IMR-90 (cell line): ENCODE measurements around the gene PPFIA1. TPM values are rescaled to one million over a fixed set of nuclear protein-coding genes. Genes with fewer than 3 reads are reported as not detected.

ENCODE experiments used
- ATAC-seq: fragments of 200-7000 bp; cut with Tn5 transposase; 2 replicates; pipeline ENCODE4 v1.9.1; 2020; ENCODE audit warnings: low read depth, mild to moderate bottlenecking, moderate library complexity
- BruUV-seq: library from RNA; stranded (reverse); fragments of 400-500 nt; replicated peaks from 2 replicates; lab custom pipeline; 2021; lab: Mats Ljungman, UMichigan
- CTCF ChIA-PET: fragments of 300-600 bp; formaldehyde crosslinking; extraction: SDS; loops from one replicate; lab custom pipeline; 2021; ENCODE audit warnings: antibody characterized with exemption; lab: Yijun Ruan, JAX
- POLR2A ChIA-PET: fragments of 300-600 bp; sonication (Branson Sonifier 250); formaldehyde crosslinking; loops from one replicate; lab custom pipeline; 2022; ENCODE audit warnings: antibody characterized with exemption; ENCODE audit not compliant: unreplicated experiment; lab: Charles Lee
- DNase-seq: peaks from one replicate; pipeline ENCODE4 v3.0.0; 2013
- H2AFZ ChIP-seq: replicated peaks from 2 replicates; pipeline ENCODE3; 2013; ENCODE audit warnings: low read length, mild to moderate bottlenecking; ENCODE audit not compliant: poor library complexity
- H2AK5ac ChIP-seq: 2 replicates; pipeline ENCODE4 v1.6.1; 2013; ENCODE audit warnings: low read depth, low read length, inconsistent platforms
- H2AK9ac ChIP-seq: replicated peaks from 2 replicates; pipeline ENCODE3; 2013; ENCODE audit warnings: mild to moderate bottlenecking, low read depth, low read length, moderate library complexity; ENCODE audit not compliant: poor library complexity
- H2BK120ac ChIP-seq: 2 replicates; pipeline ENCODE4 v1.6.1; 2013; ENCODE audit warnings: low read depth, low read length, inconsistent platforms
- H2BK15ac ChIP-seq: 3 replicates; pipeline ENCODE4 v1.6.1; 2013; ENCODE audit warnings: low read depth, low read length, inconsistent platforms
- H2BK20ac ChIP-seq: 2 replicates; pipeline ENCODE4 v1.6.1; 2013; ENCODE audit warnings: low read depth, mild to moderate bottlenecking, inconsistent platforms, low read length, moderate library complexity
- H2BK5ac ChIP-seq: 2 replicates; pipeline ENCODE4 v1.6.1; 2013; ENCODE audit warnings: mild to moderate bottlenecking, low read depth, low read length, inconsistent platforms; ENCODE audit not compliant: poor library complexity, severe bottlenecking
- H3K14ac ChIP-seq: replicated peaks from 2 replicates; pipeline ENCODE4 v1.6.1; 2013; ENCODE audit warnings: low read depth, low read length, inconsistent platforms
- H3K18ac ChIP-seq: 2 replicates; pipeline ENCODE4 v1.6.1; 2013; ENCODE audit warnings: low read depth, low read length, control low read depth
- H3K23ac ChIP-seq: 2 replicates; pipeline ENCODE4 v1.6.1; 2013; ENCODE audit warnings: low read depth, low read length, inconsistent platforms
- H3K27ac ChIP-seq: 2 replicates; pipeline ENCODE4 v1.5.1; 2013; ENCODE audit warnings: mild to moderate bottlenecking, control low read depth, low read length; ENCODE audit not compliant: insufficient read depth
- H3K27me3 ChIP-seq: 2 replicates; pipeline ENCODE4 v1.6.1; 2013; ENCODE audit warnings: low read length; ENCODE audit not compliant: control insufficient read depth, insufficient read depth
- H3K36me3 ChIP-seq: 2 replicates; pipeline ENCODE4 v1.6.1; 2013; ENCODE audit warnings: low read length, mixed read lengths; ENCODE audit not compliant: control insufficient read depth, insufficient read depth
- H3K4ac ChIP-seq: 2 replicates; pipeline ENCODE4 v1.6.1; 2013; ENCODE audit warnings: low read depth, low read length, inconsistent platforms
- H3K4me1 ChIP-seq: 2 replicates; pipeline ENCODE4 v1.6.1; 2013; ENCODE audit warnings: low read length, mixed read lengths; ENCODE audit not compliant: control insufficient read depth, insufficient read depth
- H3K4me2 ChIP-seq: 2 replicates; pipeline ENCODE4 v1.6.1; 2013; ENCODE audit warnings: low read depth, mild to moderate bottlenecking, control low read depth, low read length, moderate library complexity
- H3K4me3 ChIP-seq: 2 replicates; pipeline ENCODE4 v1.5.1; 2013; ENCODE audit warnings: low read depth, mild to moderate bottlenecking, control low read depth, low read length, moderate library complexity; ENCODE audit not compliant: insufficient read depth
- H3K56ac ChIP-seq: 2 replicates; pipeline ENCODE4 v1.6.1; 2013; ENCODE audit warnings: low read length, inconsistent platforms; ENCODE audit not compliant: insufficient read depth; ENCODE audit errors: extremely low read depth
- H3K79me1 ChIP-seq, 2 experiments: 2 replicates each; pipeline ENCODE4 v1.6.1; 2013; ENCODE audit warnings: low read length in 2 of 2, inconsistent platforms in 1 of 2, low read depth in 1 of 2
- H3K9ac ChIP-seq: 2 replicates; pipeline ENCODE4 v1.6.1; 2013; ENCODE audit warnings: low read depth, low read length, control low read depth
- H3K9me1 ChIP-seq: 2 replicates; pipeline ENCODE4 v1.6.1; 2013; ENCODE audit warnings: low read length, inconsistent platforms; ENCODE audit not compliant: insufficient read depth
- H3K9me3 ChIP-seq: 2 replicates; pipeline ENCODE4 v1.6.1; 2013; ENCODE audit warnings: low read length; ENCODE audit not compliant: control insufficient read depth, insufficient read depth
- H4K20me1 ChIP-seq: 2 replicates; pipeline ENCODE4 v1.6.1; 2013; ENCODE audit warnings: low read length, inconsistent platforms; ENCODE audit not compliant: insufficient read depth
- H4K5ac ChIP-seq: 2 replicates; pipeline ENCODE4 v1.6.1; 2013; ENCODE audit warnings: mild to moderate bottlenecking, low read depth, low read length, control low read depth
- H4K8ac ChIP-seq, 2 experiments: 2 replicates each; pipeline ENCODE4 v1.6.1; 2013; ENCODE audit warnings: low read depth in 2 of 2, low read length in 2 of 2, control low read depth in 1 of 2, inconsistent platforms in 1 of 2
- H4K91ac ChIP-seq: 2 replicates; pipeline ENCODE4 v1.6.1; 2013; ENCODE audit warnings: low read depth, low read length, inconsistent platforms; ENCODE audit not compliant: insufficient read depth
- CTCF ChIP-seq: conservative IDR thresholded peaks from 2 replicates; pipeline ENCODE4 v1.5.1; 2012; ENCODE audit warnings: mild to moderate bottlenecking, low read depth, low read length, improper control_type of control experiment
- MAFK ChIP-seq: IDR thresholded peaks from 2 replicates; pipeline ENCODE4 v1.6.1; 2012; ENCODE audit warnings: low read depth, low read length, improper control_type of control experiment
- NFE2L2 ChIP-seq: fragments of 150-350 bp; IDR thresholded peaks from 2 replicates; pipeline ENCODE4 v1.6.1; 2016; ENCODE audit warnings: low read depth, mild to moderate bottlenecking, low read length
- RCOR1 ChIP-seq: IDR thresholded peaks from 2 replicates; pipeline ENCODE4 v1.6.1; 2012; ENCODE audit warnings: mild to moderate bottlenecking, low read length, improper control_type of control experiment; ENCODE audit not compliant: insufficient replicate concordance
- RFX5 ChIP-seq: IDR thresholded peaks from 2 replicates; pipeline ENCODE4 v1.8.0; 2012; ENCODE audit warnings: low read depth, mild to moderate bottlenecking, low read length, moderate library complexity
- WGBS, 2 experiments: methylation state at CpG; one replicate each; pipeline versions ENCODE4 v1.1.5 to v1.1.7; 2013; ENCODE audit warnings: missing lambda C conversion rate in 2 of 2; ENCODE audit not compliant: insufficient read length in 1 of 2; ENCODE audit errors: extremely low coverage in 2 of 2; 5-methylcytosine and 5-hydroxymethylcytosine counted together
- dilution Hi-C: fragments of 300-500 bp; cut with HindIII; formaldehyde crosslinking; loops from one replicate; pipeline ENCODE4 v1.14.3; 2018; ENCODE audit warnings: low sequenced_read_pairs; ENCODE audit not compliant: unreplicated experiment
- in situ Hi-C: fragments of 300-500 bp; cut with MboI; formaldehyde crosslinking; loops from 3 replicates; pipeline ENCODE4 v1.14.3; 2019; ENCODE audit warnings: low sequenced_read_pairs, inconsistent platforms, mixed read lengths
- intact Hi-C: fragments of 100-400 bp; cut with micrococcal nuclease; formaldehyde crosslinking; loops from 2 replicates; pipeline ENCODE4 v1.10.0; 2022
- polyA plus RNA-seq, 3 experiments: library from polyadenylated mRNA; depleted of rRNA; stranded (reverse); fragments of >200 nt; gene quantifications; 2 replicates each; pipeline ENCODE4 v1.2.3, GENCODE V29; 2012; ENCODE audit warnings: low replicate concordance in 1 of 3
- total RNA-seq: library from RNA; depleted of rRNA; stranded (reverse); fragments of >200 nt; gene quantifications from 2 replicates; pipeline ENCODE4 v1.2.3, GENCODE V29; 2012

Gene PPFIA1
- total and polyA plus RNA-seq, 2 of the 4 experiments (the other 2 are of a cell fraction), result 25.6 to 37.2 TPM

GRCh38 chr11:70270877-70271648 lies 573 bp downstream of the PPFIA1 start (continued):
- TF ChIP-seq RCOR1 (no peak), RFX5 (no peak), NFE2L2 (no peak)

GRCh38 chr11:70271649-70271953 lies 1.1 kb downstream of the PPFIA1 start:
- Histone ChIP-seq H3K4me1 (peaks cover 5% of the 10 kb centered on the region; the same call in 1 of the 2 replicates), H3K4me2 (peak overlapping the region; percentile 97), H2AK5ac (no peak overlapping the region), H3K27me3 (peaks cover 11% of the 10 kb centered on the region), H3K18ac (no peak overlapping the region), H2BK15ac (no peak overlapping the region), H3K27ac (no peak overlapping the region), H2AFZ (peak overlapping the region; percentile 89), H3K56ac (no peak overlapping the region), H3K4me3 (peak overlapping the region; percentile 96), H4K5ac (no peak overlapping the region), H3K79me1 (peaks cover 25 to 49% of the 10 kb centered on the region in 2 experiments), H3K14ac (no peak overlapping the region), H4K91ac (no peak overlapping the region), H4K20me1 (peaks cover 22% of the 10 kb centered on the region), H3K36me3 (peaks cover 17% of the 10 kb centered on the region), H3K9ac (peak overlapping the region; percentile 78), H2BK120ac (no peak overlapping the region), H3K9me3 (no peaks in the 10 kb centered on the region), H2BK5ac (no peak overlapping the region), H3K23ac (peak overlapping the region; percentile 35), H3K4ac (no peak overlapping the region), H2BK20ac (no peak overlapping the region), H4K8ac (no peak overlapping the region), H3K9me1 (peaks cover 6% of the 10 kb centered on the region; the same call in 1 of the 2 replicates), H2AK9ac (peak overlapping the region; percentile 96)
- no TSS peak for BruUV-seq
- CTCF ChIA-PET, result no interaction called here
- POLR2A ChIA-PET, result interaction anchor here (0.7 kb wide), 1 partner anchor 1585 kb away, joined by 6 read pairs; no protein-coding TSS in a partner anchor
- DNase-seq (no peak), ATAC-seq (no peak)
- intact Hi-C loops, result loop anchor here (2.0 to 5.0 kb wide), 2 partner anchors 69 to 126 kb away; partner anchors contain the start of genes CTTN and FADD
- no CpG with 5 or more reads among the region's 2 CpGs for WGBS, 2 experiments
- in situ Hi-C loops, result no loop called here
- dilution Hi-C loops, result no loop called here
- 0 out of 2 replicates have a peak, but pooled peaks have one; percentile 39 for TF ChIP-seq MAFK
- no peak for TF ChIP-seq CTCF
